Fibroblast of lung (primary cell): Measurements from ENCODE around the gene CIART. TPM values are rescaled to one million over a fixed set of nuclear protein-coding genes. Genes with fewer than 3 reads are reported as not detected.

ENCODE experiments used
- DNase-seq, 2 donors: peaks; one replicate each; pipeline versions ENCODE4 v3.0.0 to v3.0.0-alpha.2; 2010; ENCODE audit warnings: low read depth in 2 of 2
- H2AFZ ChIP-seq: 2 replicates; pipeline ENCODE4 v1.5.1; 2012; ENCODE audit warnings: low read length, control low read depth, inconsistent platforms
- H3K27ac ChIP-seq: 2 replicates; pipeline ENCODE4 v1.5.1; 2011; ENCODE audit warnings: low read length, control low read depth; ENCODE audit not compliant: insufficient read depth
- H3K27me3 ChIP-seq: 2 replicates; pipeline ENCODE4 v1.5.1; 2011; ENCODE audit warnings: mild to moderate bottlenecking, low read length; ENCODE audit not compliant: control insufficient read depth, insufficient read depth
- H3K36me3 ChIP-seq: 2 replicates; pipeline ENCODE4 v1.5.1; 2011; ENCODE audit warnings: low read length; ENCODE audit not compliant: control insufficient read depth, insufficient read depth
- H3K4me1 ChIP-seq: 2 replicates; pipeline ENCODE4 v1.5.1; 2011; ENCODE audit warnings: low read length; ENCODE audit not compliant: control insufficient read depth, insufficient read depth; ENCODE audit errors: extremely low read depth
- H3K4me2 ChIP-seq: 2 replicates; pipeline ENCODE4 v1.5.1; 2011; ENCODE audit warnings: low read length, control low read depth; ENCODE audit not compliant: insufficient read depth; ENCODE audit errors: extremely low read depth
- H3K4me3 ChIP-seq, 4 experiments: fragments of 200-600 bp in 1 of 4; sonication (generic) in 1 of 4; replicated peaks in 1 of 4; 2 replicates each; pipeline ENCODE4 v1.5.1; 2011 to 2016; ENCODE audit warnings: low read length in 4 of 4, low read depth in 3 of 4, mild to moderate bottlenecking in 3 of 4, control low read depth in 2 of 4, inconsistent platforms in 1 of 4, mixed read lengths in 1 of 4; ENCODE audit not compliant: insufficient read depth in 1 of 4; ENCODE audit errors: control extremely low read depth in 1 of 4
- H3K79me2 ChIP-seq: 2 replicates; pipeline ENCODE4 v1.5.1; 2012; ENCODE audit warnings: mild to moderate bottlenecking, low read length, inconsistent platforms; ENCODE audit not compliant: control insufficient read depth, insufficient read depth
- H3K9ac ChIP-seq: 2 replicates; pipeline ENCODE4 v1.5.1; 2011; ENCODE audit warnings: mild to moderate bottlenecking, low read length, control low read depth; ENCODE audit not compliant: insufficient read depth
- H3K9me3 ChIP-seq: 2 replicates; pipeline ENCODE4 v1.5.1; 2012; ENCODE audit warnings: low read depth, low read length; ENCODE audit not compliant: control insufficient read depth, insufficient read depth
- H4K20me1 ChIP-seq: 2 replicates; pipeline ENCODE4 v1.5.1; 2011; ENCODE audit warnings: low read length; ENCODE audit not compliant: control insufficient read depth, insufficient read depth; ENCODE audit errors: extremely low read depth
- EZH2 ChIP-seq: IDR thresholded peaks from 2 replicates; pipeline ENCODE4 v1.5.1; 2012; ENCODE audit warnings: low read length, control low read depth, mild to moderate bottlenecking; ENCODE audit errors: missing control alignments
- polyA plus RNA-seq, 2 donors: library from polyadenylated mRNA; depleted of rRNA in 1 of 2; stranded (reverse) in 1 of 2; unstranded in 1 of 2; fragments of >200 nt; gene quantifications; 2 replicates each; pipeline ENCODE4 v1.2.1, GENCODE V29; 2011 to 2012; ENCODE audit warnings: missing spikeins in 1 of 2
- total RNA-seq: library from RNA; depleted of rRNA; stranded (reverse); fragments of >200 nt; gene quantifications from 2 replicates; pipeline ENCODE4 v1.2.1, GENCODE V29; 2014
- TF ChIP-seq, protein P1 (sequence below), 2 donors: IDR thresholded peaks in 1 of 2; conservative IDR thresholded peaks in 1 of 2; 1 replicate in 1 of 2; 2 replicates in 1 of 2; pipeline ENCODE4 v1.5.1; 2011 to 2012; ENCODE audit warnings: low read length in 2 of 2, control low read depth in 1 of 2, inconsistent platforms in 1 of 2, low read depth in 1 of 2, mild to moderate bottlenecking in 1 of 2

Gene CIART
- total and polyA plus RNA-seq, 2 donors (not counting 1 experiment from before 2014, with no cell fraction given) = 10.4 to 15.3 TPM

DNA sequence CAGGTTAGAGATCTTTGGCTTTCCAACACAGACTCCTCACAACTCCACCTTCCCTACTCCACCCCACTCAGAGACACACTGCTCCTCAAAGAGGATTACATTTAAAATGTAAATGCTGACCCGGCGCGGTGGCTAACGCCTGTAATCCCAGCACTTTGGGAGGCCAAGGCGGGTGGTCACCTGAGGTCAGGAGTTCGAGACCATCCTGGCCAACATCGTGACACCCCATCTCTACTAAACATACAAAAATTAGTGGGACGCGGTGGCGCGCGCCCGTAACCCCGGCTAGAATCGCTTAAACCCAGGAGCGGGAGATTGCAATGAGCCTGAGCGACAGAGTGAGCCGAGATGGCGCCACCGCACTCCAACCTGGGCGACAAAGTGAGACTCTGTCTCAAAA lies 44.6 kb upstream of the CIART start:
- no peaks in the 10 kb centered on the region for H4K20me1 ChIP-seq
- H3K36me3 ChIP-seq = no peaks in the 10 kb centered on the region
- H3K79me2 ChIP-seq = peaks cover 29% of the 10 kb centered on the region
- peaks cover 2% of the 10 kb centered on the region for H3K4me1 ChIP-seq
- H3K9me3 ChIP-seq = no peaks in the 10 kb centered on the region
- no peak for DNase-seq
- TF ChIP-seq, protein P1, sequence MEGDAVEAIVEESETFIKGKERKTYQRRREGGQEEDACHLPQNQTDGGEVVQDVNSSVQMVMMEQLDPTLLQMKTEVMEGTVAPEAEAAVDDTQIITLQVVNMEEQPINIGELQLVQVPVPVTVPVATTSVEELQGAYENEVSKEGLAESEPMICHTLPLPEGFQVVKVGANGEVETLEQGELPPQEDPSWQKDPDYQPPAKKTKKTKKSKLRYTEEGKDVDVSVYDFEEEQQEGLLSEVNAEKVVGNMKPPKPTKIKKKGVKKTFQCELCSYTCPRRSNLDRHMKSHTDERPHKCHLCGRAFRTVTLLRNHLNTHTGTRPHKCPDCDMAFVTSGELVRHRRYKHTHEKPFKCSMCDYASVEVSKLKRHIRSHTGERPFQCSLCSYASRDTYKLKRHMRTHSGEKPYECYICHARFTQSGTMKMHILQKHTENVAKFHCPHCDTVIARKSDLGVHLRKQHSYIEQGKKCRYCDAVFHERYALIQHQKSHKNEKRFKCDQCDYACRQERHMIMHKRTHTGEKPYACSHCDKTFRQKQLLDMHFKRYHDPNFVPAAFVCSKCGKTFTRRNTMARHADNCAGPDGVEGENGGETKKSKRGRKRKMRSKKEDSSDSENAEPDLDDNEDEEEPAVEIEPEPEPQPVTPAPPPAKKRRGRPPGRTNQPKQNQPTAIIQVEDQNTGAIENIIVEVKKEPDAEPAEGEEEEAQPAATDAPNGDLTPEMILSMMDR (conservative IDR thresholded peaks at IDR 0.05 in 1 of 2, IDR thresholded peaks at IDR 0.05 in 1 of 2; ENCODE audit: low read depth in 1 of 2, low read length in 2 of 2) = no peak
- TF ChIP-seq EZH2 = no peak
- H3K9ac ChIP-seq = no peak overlapping the region
- no peak overlapping the region for H3K4me3 ChIP-seq
- H3K27ac ChIP-seq = no peak overlapping the region
- no peak overlapping the region for H2AFZ ChIP-seq
- no peaks in the 10 kb centered on the region for H3K27me3 ChIP-seq
- no peak overlapping the region for H3K4me2 ChIP-seq

DNA sequence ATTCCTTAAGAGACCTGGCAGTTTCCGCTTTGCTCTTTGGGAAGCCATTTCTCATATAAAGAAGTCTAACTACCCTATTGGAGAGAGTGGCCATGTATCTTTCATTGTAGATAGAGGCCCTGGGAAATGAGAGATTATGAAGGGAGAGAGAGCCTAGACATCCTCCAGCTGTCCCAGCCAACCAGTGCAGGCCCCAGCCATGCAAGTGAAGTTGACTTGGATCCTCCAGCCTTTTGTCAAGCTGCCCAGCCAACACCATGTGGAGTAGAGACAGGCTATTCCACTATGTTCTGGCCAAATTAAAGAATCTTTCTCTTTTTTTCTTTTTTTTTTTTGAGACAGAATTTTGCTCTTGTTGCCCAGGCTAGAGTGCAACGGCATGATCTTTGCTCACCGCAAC lies 39.4 kb upstream of the CIART start:
- H3K4me1 ChIP-seq = no peaks in the 10 kb centered on the region
- H3K4me2 ChIP-seq = no peak overlapping the region
- no peak for TF ChIP-seq EZH2
- TF ChIP-seq, protein P1 (conservative IDR thresholded peaks at IDR 0.05 in 1 of 2, IDR thresholded peaks at IDR 0.05 in 1 of 2; ENCODE audit: low read depth in 1 of 2, low read length in 2 of 2) = no peak
- H2AFZ ChIP-seq = no peak overlapping the region
- no peak overlapping the region for H3K27ac ChIP-seq
- H3K36me3 ChIP-seq = no peaks in the 10 kb centered on the region
- no peaks in the 10 kb centered on the region for H3K27me3 ChIP-seq
- no peak for DNase-seq
- no peaks in the 10 kb centered on the region for H3K9me3 ChIP-seq
- no peaks in the 10 kb centered on the region for H3K79me2 ChIP-seq
- no peak overlapping the region for H3K4me3 ChIP-seq
- H4K20me1 ChIP-seq = no peaks in the 10 kb centered on the region
- no peak overlapping the region for H3K9ac ChIP-seq

DNA sequence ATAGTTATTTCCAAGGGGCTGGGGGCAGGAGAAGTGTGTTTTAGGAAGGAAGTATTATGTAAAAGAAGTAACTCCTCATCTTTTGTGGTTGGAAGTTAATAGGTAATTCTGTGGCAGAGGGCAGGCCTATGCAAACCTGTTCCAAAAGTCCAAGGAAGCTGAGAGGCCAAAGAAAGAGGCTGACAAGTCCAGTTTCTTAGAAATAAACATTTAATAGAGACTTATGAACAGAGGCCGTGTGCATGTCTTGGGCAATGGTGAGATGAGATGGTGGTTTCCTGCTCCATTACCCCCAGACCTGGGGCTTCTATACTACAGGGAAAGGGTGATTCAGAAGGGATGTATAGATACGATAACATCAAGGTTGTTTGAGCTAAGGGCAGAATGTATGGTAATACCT lies 32.4 kb upstream of the CIART start:
- no peak for TF ChIP-seq EZH2
- TF ChIP-seq, protein P1 (conservative IDR thresholded peaks at IDR 0.05 in 1 of 2, IDR thresholded peaks at IDR 0.05 in 1 of 2; ENCODE audit: low read depth in 1 of 2, low read length in 2 of 2) = no peak

More for the DNA sequence above, 32.4 kb upstream of the CIART start:
- Histone ChIP-seq H3K79me2 (no peaks in the 10 kb centered on the region), H3K9ac (no peak overlapping the region), H3K4me1 (no peaks in the 10 kb centered on the region), H3K27me3 (no peaks in the 10 kb centered on the region), H3K36me3 (no peaks in the 10 kb centered on the region), H2AFZ (no peak overlapping the region), H3K27ac (no peak overlapping the region), H3K4me3 (no peak overlapping the region), H3K9me3 (no peaks in the 10 kb centered on the region), H3K4me2 (no peak overlapping the region), H4K20me1 (no peaks in the 10 kb centered on the region)
- DNase-seq = no peak
